GM19468 (cell line): ENCODE results near the gene HS3ST2.

Source experiments
- ATAC-seq: cut with Tn5 transposase; IDR thresholded peaks from one replicate; pipeline ENCODE4 v1.9.1; 2021; ENCODE audit warnings: mild to moderate bottlenecking, moderate library complexity, moderate number of reproducible peaks; ENCODE audit not compliant: unreplicated experiment; ENCODE audit errors: extremely low read depth

HS3ST2 gene

DNA sequence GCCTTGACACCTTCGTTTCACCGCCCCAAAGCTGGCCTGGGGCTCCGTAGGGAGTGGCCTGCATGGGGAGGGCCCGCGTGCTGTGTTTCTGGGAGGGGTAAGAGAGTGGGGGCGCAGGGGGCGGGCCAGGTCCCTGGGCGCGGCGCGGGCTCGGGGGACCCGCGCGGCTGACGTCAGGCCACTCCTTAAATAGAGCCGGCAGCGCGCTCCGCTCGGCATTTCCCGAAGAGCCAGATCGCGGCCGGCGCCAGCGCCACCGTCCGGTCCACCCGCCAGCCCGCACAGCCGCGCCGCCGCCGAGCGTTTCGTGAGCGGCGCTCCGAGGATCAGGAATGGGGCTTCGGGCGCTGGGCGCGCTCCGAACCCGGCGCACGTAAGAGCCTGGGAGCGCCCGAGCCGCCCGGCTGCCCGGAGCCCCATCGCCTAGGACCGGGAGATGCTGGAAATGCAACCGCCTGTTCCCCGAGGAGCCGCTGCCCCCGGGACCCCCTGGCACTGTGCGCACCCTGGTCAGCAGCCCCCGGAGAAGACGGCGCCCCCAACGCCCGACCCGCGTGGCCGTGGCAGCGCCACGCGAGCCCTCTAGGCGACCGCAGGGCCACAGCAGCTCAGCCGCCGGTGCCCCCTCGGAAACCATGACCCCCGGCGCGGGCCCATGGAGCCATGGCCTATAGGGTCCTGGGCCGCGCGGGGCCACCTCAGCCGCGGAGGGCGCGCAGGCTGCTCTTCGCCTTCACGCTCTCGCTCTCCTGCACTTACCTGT, at the start of gene HS3ST2:
TSS of gene HS3ST2 (plus strand) at position 215 of the 763 bp plus-strand sequence. CDS start at position 664, 449 bp downstream.
- no peak for ATAC-seq

DNA sequence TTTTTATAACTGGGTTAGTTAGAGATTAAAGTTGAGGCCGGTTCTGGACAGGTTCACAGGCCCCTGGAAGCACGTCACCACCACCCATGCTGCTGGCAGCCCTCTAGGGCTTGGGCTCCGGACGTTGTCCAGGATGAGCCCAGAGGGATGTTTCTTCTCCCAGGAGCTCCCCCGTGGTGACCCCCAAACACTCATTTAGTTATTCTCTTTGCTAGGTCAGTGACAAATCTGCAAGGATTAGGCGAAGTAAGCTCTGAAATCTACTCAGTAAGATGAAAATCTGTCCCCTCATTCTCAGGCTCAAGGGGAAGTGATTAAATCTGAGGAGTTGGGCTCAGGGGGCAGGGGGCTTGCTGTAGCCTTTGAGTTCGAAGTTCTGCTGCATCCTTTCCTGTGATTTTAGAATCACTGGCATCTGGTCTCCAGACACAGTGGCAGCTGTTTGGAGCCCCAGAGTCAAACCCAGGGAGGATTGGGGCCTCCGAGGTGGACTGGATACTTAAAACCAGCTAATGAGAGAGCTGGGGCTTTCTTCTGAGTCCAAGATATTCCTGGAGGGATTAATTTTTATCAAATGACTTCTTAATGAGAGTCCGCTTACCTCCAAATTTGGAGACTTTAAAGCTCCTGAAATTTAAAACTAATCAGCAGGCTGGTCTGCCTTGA, 49.2 kb upstream of the HS3ST2 start:
- no peak for ATAC-seq

DNA sequence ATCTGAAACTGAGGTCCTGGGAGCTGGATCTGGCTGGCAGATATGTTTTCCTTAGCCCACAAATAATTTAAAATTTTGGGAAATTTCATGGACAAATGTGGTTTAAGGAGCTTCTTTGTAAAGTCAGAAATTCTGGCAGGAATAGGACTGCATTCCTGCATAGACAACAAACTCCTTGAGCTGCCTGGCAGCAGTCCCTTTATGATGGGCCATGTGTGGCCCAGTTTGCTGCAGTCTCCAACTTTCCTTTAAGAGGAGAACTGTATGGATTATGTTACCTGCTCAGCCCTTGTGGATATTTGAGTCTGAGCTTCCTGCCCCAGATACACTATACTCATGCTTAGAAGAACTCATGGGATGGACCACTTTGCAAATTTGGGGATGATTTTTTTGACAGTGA, 48.5 kb upstream of the HS3ST2 start:
- ATAC-seq: no peak

DNA sequence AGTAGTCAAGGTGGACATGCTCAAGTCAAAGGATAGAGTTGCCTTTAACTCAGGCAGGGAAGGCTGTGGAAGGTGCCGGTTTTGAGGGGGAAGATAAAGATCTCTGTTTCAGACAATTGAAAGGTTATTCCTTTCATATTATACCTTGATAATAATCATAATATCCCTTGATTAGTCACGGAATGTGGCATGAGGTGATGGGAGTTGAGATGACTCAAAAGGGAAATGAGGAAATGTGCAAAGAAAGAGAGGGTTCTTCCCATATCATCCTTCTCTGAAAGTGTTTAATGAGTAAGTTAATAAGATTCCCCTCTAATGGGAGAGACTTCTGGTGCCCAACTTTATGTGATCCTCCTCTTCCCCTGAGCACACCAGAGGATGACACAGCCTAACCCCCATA, 43.1 kb upstream of the HS3ST2 start:
- no peak for ATAC-seq

DNA sequence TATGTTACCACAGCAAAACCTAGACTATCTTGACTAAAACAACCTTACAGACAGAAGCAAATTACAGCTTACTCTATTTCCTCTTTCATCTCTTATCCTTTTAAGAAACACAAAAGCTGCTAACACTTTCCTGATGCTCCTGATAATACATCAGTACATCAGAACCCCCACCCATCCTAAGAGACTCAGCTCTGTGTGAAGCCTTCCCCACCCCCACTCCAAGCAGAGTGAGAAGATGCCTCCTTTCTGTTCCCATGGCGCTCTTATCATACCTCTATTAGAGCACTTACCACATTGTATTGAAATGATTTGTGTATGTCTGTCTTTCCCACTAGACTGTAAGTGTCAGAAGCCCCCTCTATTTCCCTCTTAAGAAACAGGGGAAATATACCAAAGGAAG, 42.4 kb upstream of the HS3ST2 start:
- ATAC-seq: no peak

DNA sequence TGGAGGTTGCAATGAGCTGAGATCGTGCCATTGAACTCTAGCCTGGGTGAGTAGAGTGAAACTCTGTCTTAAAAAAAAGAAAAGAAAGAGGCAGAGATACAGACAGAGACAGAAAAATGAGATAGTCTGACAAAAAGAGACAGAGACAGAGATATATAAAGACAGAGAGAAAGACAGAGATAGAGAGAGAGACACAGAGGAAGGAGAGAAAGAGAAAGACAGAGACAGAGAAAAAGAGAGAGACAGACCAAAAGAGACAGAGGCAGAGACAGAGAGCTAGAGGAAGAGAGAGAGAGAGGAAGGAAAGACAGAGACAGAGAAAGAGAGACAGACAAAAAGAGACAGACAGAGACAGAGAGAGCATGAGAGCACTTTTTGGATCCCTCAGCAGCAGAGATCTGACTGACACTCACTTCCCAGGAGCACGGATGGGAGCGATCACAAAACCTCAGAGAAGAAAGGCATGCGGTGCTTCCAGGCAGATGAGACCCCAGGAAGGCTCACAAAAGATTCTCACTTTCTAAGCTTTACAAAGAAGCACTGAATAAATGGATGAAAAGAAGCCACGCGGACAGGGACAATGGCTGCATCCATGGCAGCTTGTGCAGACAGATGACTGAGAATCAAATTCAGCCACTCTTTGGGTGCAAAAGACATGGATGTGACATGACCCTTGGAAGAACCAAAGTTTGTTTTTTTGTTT, 38.6 kb upstream of the HS3ST2 start:
- no peak for ATAC-seq

DNA sequence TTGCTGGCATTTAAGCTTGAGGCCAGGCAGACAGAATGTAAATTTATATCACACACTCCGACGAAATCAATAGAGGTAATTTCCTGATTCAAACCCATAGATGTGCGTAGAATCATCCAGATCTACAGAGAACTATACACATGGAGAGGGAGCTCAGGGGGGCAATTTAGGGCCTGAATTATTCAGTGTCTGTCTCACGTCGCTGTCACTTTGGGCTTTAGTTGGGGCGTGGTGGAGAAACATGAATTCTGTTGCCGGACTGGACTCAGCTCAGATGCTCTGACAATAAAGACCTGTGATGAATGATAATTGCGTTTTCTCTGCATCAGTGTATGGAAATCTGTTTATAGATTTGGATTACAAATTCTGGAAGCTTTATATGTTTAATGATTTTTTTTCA, 32.5 kb upstream of the HS3ST2 start:
- no peak for ATAC-seq

DNA sequence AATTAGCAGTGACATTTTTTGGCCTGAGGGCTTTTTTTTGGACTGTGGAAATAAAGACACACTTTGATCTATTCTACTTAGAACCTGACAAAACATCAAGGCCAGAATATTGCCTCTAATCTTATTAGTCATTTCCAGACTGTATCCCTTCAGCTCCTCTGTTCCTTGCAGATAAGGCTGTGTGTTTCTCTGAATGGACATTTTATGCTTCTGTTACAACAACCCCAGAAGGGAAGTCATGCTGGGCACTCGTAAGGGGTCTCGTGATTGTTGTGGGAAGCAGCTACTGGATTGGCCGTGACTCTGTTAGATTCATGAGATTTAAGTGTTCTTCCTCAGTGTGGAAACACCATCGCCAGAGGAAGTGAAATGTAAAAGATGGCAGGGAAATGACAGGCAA, 31.6 kb upstream of the HS3ST2 start:
- no peak for ATAC-seq

DNA sequence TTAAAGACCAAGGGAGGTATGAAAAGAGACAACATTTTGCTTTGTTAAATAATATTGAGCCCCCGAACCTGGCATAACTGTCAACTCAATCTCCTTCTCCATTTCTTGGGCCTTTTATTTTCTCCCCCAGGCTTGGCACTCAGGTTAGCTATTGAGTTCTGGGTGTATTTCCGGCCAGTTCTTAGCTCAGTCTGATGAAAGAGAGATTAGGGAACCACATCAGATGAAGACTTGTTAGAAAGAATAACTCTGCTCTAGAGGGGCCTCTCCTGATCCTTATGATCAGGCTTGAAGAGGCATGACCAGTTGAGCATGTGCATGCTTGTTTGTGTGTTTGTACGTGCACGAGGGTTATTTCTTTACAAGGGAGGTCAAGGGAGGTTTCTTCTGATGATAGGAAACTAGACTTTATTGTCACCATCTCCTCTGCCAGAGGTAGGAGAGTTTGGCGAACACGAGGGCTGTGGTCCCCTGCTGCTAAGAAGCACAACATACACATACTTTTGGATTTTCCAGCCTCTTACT, 29.2 kb upstream of the HS3ST2 start:
- no peak for ATAC-seq

DNA sequence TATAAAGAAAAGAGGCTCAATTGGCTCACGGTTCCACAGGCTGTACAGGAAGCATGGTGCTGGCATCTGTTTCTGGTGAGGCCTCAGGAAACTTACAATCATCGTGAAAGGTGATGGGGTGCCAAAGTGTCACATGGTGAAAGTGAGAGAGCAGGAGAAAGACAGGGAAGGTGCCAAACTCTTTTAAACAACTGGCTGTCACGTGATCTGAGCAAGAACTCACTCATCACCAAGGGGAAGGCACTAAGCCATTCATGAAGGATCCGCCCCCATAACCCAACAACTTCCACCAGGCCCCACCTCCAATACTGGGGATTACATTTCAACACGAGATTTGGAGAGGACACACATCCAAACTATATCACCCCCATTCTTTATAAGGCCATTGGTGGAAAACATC, 28.4 kb upstream of the HS3ST2 start:
- no peak for ATAC-seq

DNA sequence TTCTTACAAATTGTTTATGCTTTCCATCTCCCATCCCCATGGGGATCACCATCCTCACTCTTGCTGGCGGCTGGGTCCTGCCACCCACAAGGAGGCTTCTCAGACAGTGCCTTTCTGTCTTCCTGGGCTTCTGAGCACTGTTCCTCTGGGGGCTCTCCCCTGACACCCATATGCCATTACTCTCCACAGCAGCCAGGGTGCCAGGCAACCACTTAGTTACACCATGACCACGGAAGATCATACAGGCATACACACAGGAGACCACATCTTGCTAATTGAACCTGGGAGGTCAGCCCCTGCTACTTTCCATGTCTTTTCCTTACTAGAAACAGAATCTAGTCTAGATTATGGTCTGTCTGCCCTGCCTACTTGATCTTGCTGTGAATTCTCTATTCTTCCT, 27.7 kb upstream of the HS3ST2 start:
- ATAC-seq: no peak

DNA sequence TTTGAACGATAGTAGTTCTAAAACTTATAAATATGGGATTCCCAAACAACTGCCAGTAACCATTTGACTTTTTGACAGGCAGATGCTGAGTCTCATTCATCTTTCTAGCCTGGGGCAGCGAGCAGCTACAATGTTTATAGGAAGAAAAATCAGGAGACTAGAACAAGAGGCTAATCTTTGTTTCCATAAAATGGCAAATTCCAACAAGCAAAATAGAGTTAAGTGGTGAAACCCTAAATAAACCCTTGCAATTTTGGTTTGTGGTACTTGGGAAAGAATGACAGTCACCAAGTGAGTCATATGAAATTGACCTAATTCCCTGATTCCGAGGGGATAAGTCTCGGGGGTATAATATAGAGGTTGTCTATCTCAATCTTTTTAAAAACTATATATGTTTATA, 27.3 kb upstream of the HS3ST2 start:
- ATAC-seq: no peak

DNA sequence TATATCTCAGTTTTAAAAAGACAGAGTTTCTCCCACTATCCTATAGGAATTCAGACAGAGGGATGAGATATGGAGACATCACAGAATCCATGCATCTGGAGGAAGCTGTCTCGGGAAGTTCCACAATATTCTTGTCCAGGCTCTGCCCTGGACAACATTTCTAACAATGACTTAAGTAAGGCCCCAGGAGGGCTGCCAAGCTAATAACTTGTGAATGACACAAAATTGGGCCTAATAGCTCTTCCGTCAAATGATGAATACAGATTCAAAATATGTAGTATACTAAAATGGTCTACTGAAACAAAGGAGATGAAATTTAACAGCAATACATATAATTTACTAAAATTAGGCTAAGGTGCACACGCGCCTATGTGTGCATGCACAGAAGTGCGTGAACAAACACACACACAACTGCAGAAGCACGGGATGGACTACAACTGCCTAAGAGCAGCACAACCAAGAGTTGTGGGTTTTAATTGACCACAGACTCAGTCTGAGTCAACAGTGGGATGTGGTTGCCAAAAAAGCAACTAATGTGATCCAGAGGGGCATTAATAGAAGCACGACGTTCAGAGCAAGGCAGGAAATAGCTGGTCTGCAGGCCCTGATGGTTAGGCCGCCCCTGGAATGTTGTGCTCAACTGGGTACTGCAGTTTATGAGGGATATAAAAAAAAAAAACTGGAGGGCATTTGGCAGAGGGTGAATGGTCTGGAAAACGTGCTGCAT, 26.3 kb upstream of the HS3ST2 start:
- ATAC-seq: no peak

DNA sequence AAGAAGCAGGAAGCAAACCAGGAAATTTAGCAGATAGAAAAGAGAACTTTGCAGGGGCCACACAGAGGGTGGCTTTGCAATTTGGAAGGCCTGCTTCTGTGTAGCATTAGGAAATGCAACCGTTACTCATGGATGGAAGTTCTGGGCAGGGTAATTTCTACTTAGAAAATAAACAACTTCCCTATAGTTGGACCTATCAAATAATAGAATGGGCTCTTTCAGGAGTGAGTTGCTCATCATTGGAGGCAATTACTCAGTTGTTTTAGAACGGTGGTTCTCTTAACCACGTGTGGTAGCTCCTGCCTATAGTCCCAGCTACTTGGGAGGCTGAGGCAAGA, 25.8 kb upstream of the HS3ST2 start:
- ATAC-seq: no peak

DNA sequence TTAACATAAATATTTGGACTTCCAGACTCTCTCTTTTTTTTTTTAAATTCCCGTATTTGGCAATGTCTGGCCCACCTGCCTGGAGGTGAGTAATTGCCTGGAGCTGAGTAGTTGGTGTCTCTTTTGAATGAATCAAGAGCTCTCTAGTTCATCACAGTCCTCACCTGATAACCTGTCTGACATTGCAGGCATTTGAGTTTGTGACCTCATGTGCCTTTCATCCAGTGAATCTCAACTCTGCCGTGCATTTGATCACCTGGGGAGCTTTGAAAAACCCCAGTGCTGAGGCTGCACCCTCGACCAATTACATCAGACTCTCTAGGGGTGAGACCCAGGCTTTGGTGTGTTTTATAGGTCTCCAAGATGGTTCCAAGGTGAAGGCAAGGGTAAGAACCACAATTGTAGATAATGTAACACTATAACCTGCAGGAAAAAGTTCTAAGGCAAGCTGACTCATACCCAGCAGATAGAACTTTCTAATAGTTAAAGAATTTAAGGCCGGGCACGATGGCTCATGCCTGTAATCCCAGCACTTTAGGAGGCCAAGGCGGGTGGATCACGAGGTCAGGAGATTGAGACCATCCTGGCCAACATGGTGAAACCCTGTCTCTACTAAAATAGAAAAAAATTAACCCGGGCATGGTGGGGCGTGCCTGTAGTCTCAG, 24.5 kb upstream of the HS3ST2 start:
- no peak for ATAC-seq

DNA sequence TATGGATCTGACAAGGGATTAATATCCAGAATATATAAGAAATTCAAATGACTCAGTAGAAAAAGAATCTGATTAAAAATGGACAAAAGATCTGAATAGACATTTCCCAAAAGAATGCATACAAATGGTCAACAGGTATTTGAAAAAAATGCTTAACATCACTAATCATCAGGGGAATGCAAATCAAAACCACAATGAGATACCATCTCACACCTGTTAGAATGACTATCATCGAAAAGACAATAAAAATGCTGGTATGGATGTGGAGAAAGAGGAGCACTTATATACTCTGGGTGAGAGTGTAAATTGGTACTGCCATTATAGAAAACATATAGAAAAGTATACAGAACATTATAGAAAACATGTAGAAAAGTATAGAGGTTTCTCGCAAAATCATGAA, 16.4 kb upstream of the HS3ST2 start:
- no peak for ATAC-seq

DNA sequence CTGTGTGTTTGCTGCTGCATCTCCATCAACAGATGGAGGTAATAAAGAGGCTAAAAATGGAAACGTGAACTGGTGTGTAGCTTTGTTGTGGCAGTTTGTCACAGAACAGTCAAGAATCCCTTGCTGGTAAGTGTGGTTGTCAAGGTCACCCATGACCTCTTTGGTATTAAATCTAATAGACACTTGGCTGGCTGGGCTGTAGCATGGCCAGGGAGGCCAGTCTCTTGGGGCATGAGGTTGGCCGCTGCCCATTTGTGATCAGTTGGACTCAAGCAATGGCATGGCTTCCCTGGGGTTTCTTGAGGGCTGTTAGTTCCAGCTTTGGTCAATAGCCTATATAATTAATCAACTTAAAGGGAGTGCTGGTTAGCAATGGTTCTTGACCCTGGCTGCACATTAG, 14.8 kb upstream of the HS3ST2 start:
- no peak for ATAC-seq

DNA sequence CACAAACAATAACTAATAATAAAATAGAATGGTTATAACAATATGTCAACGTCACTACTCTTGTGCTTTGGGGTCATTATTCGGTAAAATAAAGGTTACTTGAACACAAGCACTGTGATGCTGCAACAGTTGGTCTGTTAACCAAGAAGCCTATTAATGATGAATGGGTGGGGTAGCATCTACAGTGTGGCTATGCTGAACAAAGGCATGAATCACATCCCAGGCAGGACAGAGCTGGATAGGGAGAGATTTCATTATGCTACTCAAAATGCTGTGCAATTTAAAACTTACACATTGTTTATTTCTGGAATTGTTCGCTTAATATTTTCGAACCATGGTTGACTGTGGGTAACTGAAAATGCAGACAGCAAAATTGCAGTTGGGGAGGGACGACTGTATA, 9.1 kb upstream of the HS3ST2 start:
- ATAC-seq: no peak

DNA sequence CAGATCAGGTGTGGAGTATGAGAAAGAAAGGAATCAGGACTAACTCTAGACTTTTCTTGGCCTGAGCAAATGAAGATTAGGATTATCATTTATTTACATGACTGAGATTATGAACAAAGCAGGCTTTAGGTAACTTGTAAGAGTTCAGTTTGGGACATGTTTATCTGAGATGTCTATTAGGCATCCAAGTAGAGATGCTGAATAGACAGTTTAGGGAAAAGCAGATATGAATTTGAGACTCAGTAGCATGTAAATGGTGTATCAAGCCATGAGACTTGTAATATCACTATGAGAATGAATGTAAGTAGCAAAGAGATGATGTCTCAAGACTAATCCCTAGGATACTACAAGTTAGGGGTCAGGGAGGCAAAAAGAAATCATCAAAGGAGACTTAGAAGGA, 8.6 kb upstream of the HS3ST2 start:
- no peak for ATAC-seq

DNA sequence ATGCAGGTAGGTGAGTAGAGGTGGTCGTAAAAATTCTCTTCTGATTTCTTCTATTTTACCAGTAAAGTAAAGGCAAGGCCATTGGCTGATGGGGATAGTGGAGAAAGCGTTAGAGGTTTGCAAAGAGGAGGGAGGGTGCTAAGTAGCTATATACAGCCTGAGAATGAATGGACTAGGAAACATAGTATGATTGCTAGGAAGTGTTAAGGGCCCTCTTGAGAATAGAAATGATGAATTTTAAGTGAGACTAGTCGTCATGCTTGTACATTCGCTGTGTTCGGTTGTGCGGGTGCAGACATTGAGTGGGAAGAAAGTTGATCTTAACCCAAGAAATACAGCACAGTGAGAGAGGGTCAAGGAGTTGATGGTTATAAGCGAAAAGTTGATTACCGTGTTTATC, 7.2 kb upstream of the HS3ST2 start:
- ATAC-seq: no peak
